H9 (cell line): ENCODE results near the gene TEX22. TPM values are rescaled to one million over a fixed set of nuclear protein-coding genes. Genes with fewer than 3 reads are reported as not detected.

Source experiments
- DNase-seq: peaks from one replicate; pipeline ENCODE4 v3.0.0-alpha.2; 2017
- H2AFZ ChIP-seq: one replicate; pipeline ENCODE4 v1.6.1; 2013; ENCODE audit warnings: mild to moderate bottlenecking, low read length, control low read depth, moderate library complexity
- H2AK5ac ChIP-seq: 2 replicates; pipeline ENCODE4 v1.6.1; 2013; ENCODE audit warnings: low read length, control low read depth, mixed read lengths; ENCODE audit not compliant: insufficient read length
- H2BK120ac ChIP-seq: one replicate; pipeline ENCODE4 v1.6.1; 2013; ENCODE audit warnings: low read depth, mild to moderate bottlenecking, low read length, control low read depth, inconsistent platforms; ENCODE audit not compliant: poor library complexity, severe bottlenecking
- H2BK12ac ChIP-seq: 2 replicates; pipeline ENCODE4 v1.6.1; 2013; ENCODE audit warnings: low read length, control low read depth, mixed read lengths, low read depth; ENCODE audit not compliant: insufficient read length
- H2BK15ac ChIP-seq: 2 replicates; pipeline ENCODE4 v1.6.1; 2013; ENCODE audit warnings: low read depth, low read length, control low read depth
- H2BK20ac ChIP-seq: one replicate; pipeline ENCODE4 v1.6.1; 2013; ENCODE audit warnings: low read depth, mild to moderate bottlenecking, low read length, control low read depth, inconsistent platforms; ENCODE audit not compliant: poor library complexity, severe bottlenecking
- H2BK5ac ChIP-seq: 2 replicates; pipeline ENCODE4 v1.6.1; 2013; ENCODE audit warnings: low read length, control low read depth, mixed read lengths; ENCODE audit not compliant: insufficient read length
- H3K14ac ChIP-seq: 2 replicates; pipeline ENCODE4 v1.6.1; 2013; ENCODE audit warnings: low read length, control low read depth; ENCODE audit not compliant: insufficient read depth
- H3K18ac ChIP-seq: 2 replicates; pipeline ENCODE4 v1.6.1; 2013; ENCODE audit warnings: low read depth, mild to moderate bottlenecking, mixed read lengths, low read length, control low read depth; ENCODE audit not compliant: insufficient read length
- H3K23ac ChIP-seq: 2 replicates; pipeline ENCODE4 v1.6.1; 2013; ENCODE audit warnings: low read length, control low read depth, mixed read lengths, low read depth; ENCODE audit not compliant: insufficient read length
- H3K23me2 ChIP-seq: 2 replicates; pipeline ENCODE4 v1.6.1; 2013; ENCODE audit warnings: low read depth, mild to moderate bottlenecking, mixed read lengths, low read length, control low read depth; ENCODE audit not compliant: insufficient read length, poor library complexity, severe bottlenecking
- H3K27ac ChIP-seq: 2 replicates; pipeline ENCODE4 v1.5.1; 2013; ENCODE audit warnings: low read length, control low read depth, mixed read lengths, low read depth; ENCODE audit not compliant: insufficient read length
- H3K27me3 ChIP-seq: 2 replicates; pipeline ENCODE4 v1.6.1; 2013; ENCODE audit warnings: low read length, control low read depth, inconsistent platforms; ENCODE audit not compliant: insufficient read depth
- H3K4ac ChIP-seq: 2 replicates; pipeline ENCODE4 v1.6.1; 2013; ENCODE audit warnings: low read depth, mild to moderate bottlenecking, control low read depth, inconsistent platforms, low read length, moderate library complexity
- H3K4me1 ChIP-seq: 2 replicates; pipeline ENCODE4 v1.6.1; 2013; ENCODE audit warnings: low read length, control low read depth, inconsistent platforms; ENCODE audit not compliant: insufficient read depth
- H3K4me2 ChIP-seq: 2 replicates; pipeline ENCODE4 v1.6.1; 2013; ENCODE audit warnings: low read length, control low read depth, mixed read lengths; ENCODE audit not compliant: insufficient read length, insufficient read depth
- H3K56ac ChIP-seq: 2 replicates; pipeline ENCODE4 v1.6.1; 2013; ENCODE audit warnings: low read depth, mild to moderate bottlenecking, mixed read lengths, low read length, control low read depth; ENCODE audit not compliant: insufficient read length
- H3K79me1 ChIP-seq: 2 replicates; pipeline ENCODE4 v1.6.1; 2013; ENCODE audit warnings: low read depth, mild to moderate bottlenecking, moderate library complexity, low read length, control low read depth, inconsistent platforms; ENCODE audit not compliant: insufficient read depth, poor library complexity, severe bottlenecking
- H3K79me2 ChIP-seq: 2 replicates; pipeline ENCODE4 v1.6.1; 2013; ENCODE audit warnings: low read length, control low read depth, inconsistent platforms; ENCODE audit not compliant: insufficient read depth
- H3K9ac ChIP-seq: 2 replicates; pipeline ENCODE4 v1.6.1; 2013; ENCODE audit warnings: low read length, control low read depth, mixed read lengths; ENCODE audit not compliant: insufficient read length; ENCODE audit errors: extremely low read depth
- H3K9me3 ChIP-seq: one replicate; pipeline ENCODE4 v1.6.1; 2013; ENCODE audit warnings: low read depth, low read length, inconsistent platforms; ENCODE audit not compliant: control insufficient read depth
- H3T11ph ChIP-seq: one replicate; pipeline ENCODE4 v1.6.1; 2013; ENCODE audit warnings: mild to moderate bottlenecking, low read length, control low read depth, inconsistent platforms
- H4K20me1 ChIP-seq: one replicate; pipeline ENCODE4 v1.6.1; 2013; ENCODE audit not compliant: control insufficient read depth, insufficient read length, insufficient read depth
- H4K5ac ChIP-seq: 2 replicates; pipeline ENCODE4 v1.6.1; 2013; ENCODE audit warnings: low read depth, mild to moderate bottlenecking, mixed read lengths, low read length, control low read depth; ENCODE audit not compliant: insufficient read length
- H4K8ac ChIP-seq: replicated peaks from 2 replicates; pipeline ENCODE4 v1.6.1; 2013; ENCODE audit warnings: low read length, control low read depth, mixed read lengths, low read depth; ENCODE audit not compliant: insufficient read length
- H4K91ac ChIP-seq: 2 replicates; pipeline ENCODE4 v1.6.1; 2013; ENCODE audit warnings: low read depth, mild to moderate bottlenecking, moderate library complexity, mixed read lengths, low read length, control low read depth; ENCODE audit not compliant: insufficient read length
- H3K27ac Mint-ChIP-seq, 3 experiments: 2 replicates in 2 of 3; 3 replicates in 1 of 3; pipeline ENCODE4 v1.8.0; 2020 to 2021; ENCODE audit warnings: mixed read lengths in 3 of 3, mild to moderate bottlenecking in 1 of 3, moderate library complexity in 1 of 3
- H3K27me3 Mint-ChIP-seq: 2 replicates; pipeline ENCODE4 v1.8.0; 2021; ENCODE audit warnings: low read depth, mild to moderate bottlenecking, moderate library complexity, mixed read lengths
- H3K36me3 Mint-ChIP-seq, 3 experiments: 2 replicates in 2 of 3; 3 replicates in 1 of 3; pipeline ENCODE4 v1.8.0; 2020 to 2021; ENCODE audit warnings: low read depth in 3 of 3, mixed read lengths in 3 of 3; ENCODE audit not compliant: insufficient read depth in 1 of 3
- H3K4me1 Mint-ChIP-seq, 2 experiments: 2 replicates each; pipeline ENCODE4 v1.8.0; 2020; ENCODE audit warnings: mixed read lengths in 2 of 2
- H3K4me3 Mint-ChIP-seq, 2 experiments: 2 replicates in 1 of 2; 3 replicates in 1 of 2; pipeline ENCODE4 v1.8.0; 2020 to 2021; ENCODE audit warnings: mild to moderate bottlenecking in 2 of 2, mixed read lengths in 2 of 2, moderate library complexity in 1 of 2
- H3K9me3 Mint-ChIP-seq, 2 experiments: 2 replicates in 1 of 2; 3 replicates in 1 of 2; pipeline ENCODE4 v1.8.0; 2020; ENCODE audit warnings: mild to moderate bottlenecking in 2 of 2, mixed read lengths in 2 of 2, moderate library complexity in 1 of 2
- WGBS: extraction: QIAGEN DNeasy Blood & Tissue Kit; methylation state at CpG from one replicate; pipeline ENCODE4 v1.1.7; 2013; ENCODE audit warnings: missing lambda C conversion rate, low lambda C conversion rate, mixed read lengths; ENCODE audit not compliant: insufficient read length; ENCODE audit errors: extremely low coverage; 5-methylcytosine and 5-hydroxymethylcytosine counted together
- total RNA-seq: library from RNA; stranded (reverse); gene quantifications from 2 replicates; pipeline ENCODE4 v1.2.1, GENCODE V29; 2021
- TF ChIP-seq, protein P1 (sequence below): fragments of 200-600 bp; sonication (generic); conservative IDR thresholded peaks from 3 replicates; pipeline ENCODE4 v1.8.0; 2021; ENCODE audit warnings: antibody characterized with exemption, mild to moderate bottlenecking

TEX22 gene
- total RNA-seq, 1 experiment from 2014 or later = 0.83 TPM

DNA sequence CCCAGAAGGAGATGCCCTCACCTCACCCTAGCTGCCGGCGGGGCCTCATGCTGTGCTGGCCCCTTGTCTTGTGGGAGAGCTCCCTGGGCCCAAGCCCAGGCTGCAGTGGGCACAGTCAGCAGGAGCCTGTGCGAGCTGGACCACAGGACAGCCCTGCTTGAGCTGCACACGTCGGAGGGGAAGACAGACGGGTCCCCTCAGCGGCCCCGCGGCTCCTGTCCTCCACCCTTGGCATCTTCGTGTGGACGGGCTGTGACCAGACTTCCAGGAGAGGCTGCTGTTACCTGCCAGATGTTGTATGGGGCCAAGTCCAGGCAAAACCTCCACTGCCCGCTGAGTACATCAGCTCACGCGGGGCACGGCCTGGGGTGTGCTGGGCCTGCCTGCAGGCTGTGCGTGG lies 9.4 kb upstream of the TEX22 start:
- Histone ChIP-seq H2BK20ac (no peak overlapping the region), H3K23ac (no peak overlapping the region), H2AK5ac (no peak overlapping the region), H3K18ac (no peak overlapping the region), H2BK15ac (no peak overlapping the region), H3K4me1 (no peaks in the 10 kb centered on the region), H2BK5ac (no peak overlapping the region), H4K91ac (no peak overlapping the region), H4K5ac (no peak overlapping the region), H2BK12ac (no peak overlapping the region), H3K23me2 (no peaks in the 10 kb centered on the region), H3K14ac (no peak overlapping the region), H2AFZ (no peak overlapping the region), H4K20me1 (no peaks in the 10 kb centered on the region), H3K27me3 (no peaks in the 10 kb centered on the region), H3K4ac (no peak overlapping the region), H3K27ac (no peak overlapping the region), H3K9ac (no peak overlapping the region), H2BK120ac (no peak overlapping the region), H3K4me2 (no peak overlapping the region), H3K9me3 (no peaks in the 10 kb centered on the region), H4K8ac (no peak overlapping the region), H3T11ph (no peak overlapping the region), H3K79me2 (no peaks in the 10 kb centered on the region), H3K56ac (no peak overlapping the region), H3K79me1 (no peaks in the 10 kb centered on the region)
- WGBS = no CpG with 5 or more reads among the region's 16 CpGs
- Mint-ChIP-seq H3K27me3 (peaks cover 1% of the 10 kb centered on the region; the same call in 1 of the 2 replicates), H3K4me3 (no peak overlapping the region), H3K9me3 (no peaks in the 10 kb centered on the region), H3K27ac (no peak overlapping the region), H3K36me3 (peaks cover 2 to 3% (median 3%) of the 10 kb centered on the region in 3 experiments; a peak in 3 of 7 replicates), H3K4me1 (no peaks in the 10 kb centered on the region)
- DNase-seq = no peak
- TF ChIP-seq, protein P1, sequence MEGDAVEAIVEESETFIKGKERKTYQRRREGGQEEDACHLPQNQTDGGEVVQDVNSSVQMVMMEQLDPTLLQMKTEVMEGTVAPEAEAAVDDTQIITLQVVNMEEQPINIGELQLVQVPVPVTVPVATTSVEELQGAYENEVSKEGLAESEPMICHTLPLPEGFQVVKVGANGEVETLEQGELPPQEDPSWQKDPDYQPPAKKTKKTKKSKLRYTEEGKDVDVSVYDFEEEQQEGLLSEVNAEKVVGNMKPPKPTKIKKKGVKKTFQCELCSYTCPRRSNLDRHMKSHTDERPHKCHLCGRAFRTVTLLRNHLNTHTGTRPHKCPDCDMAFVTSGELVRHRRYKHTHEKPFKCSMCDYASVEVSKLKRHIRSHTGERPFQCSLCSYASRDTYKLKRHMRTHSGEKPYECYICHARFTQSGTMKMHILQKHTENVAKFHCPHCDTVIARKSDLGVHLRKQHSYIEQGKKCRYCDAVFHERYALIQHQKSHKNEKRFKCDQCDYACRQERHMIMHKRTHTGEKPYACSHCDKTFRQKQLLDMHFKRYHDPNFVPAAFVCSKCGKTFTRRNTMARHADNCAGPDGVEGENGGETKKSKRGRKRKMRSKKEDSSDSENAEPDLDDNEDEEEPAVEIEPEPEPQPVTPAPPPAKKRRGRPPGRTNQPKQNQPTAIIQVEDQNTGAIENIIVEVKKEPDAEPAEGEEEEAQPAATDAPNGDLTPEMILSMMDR = no peak
